ENCODE data around the gene CAMKK2. TPM values are rescaled to one million over a fixed set of nuclear protein-coding genes. Genes with fewer than 3 reads are reported as not detected.

The CAMKK2 gene
- total RNA-seq, 1 donor from 2014 or later, result 36.9 TPM

GRCh38 chr12:121279507-121279915 lies 17.0 kb downstream of the CAMKK2 start:
- Histone ChIP-seq H3K36me3 (peaks cover 1% of the 10 kb centered on the region in 2 donors), H3K27me3 (no peaks in the 10 kb centered on the region), H3K4me3 (no peak overlapping the region), H3K4me1 (peaks cover 0 to under 1% of the 10 kb centered on the region in 2 donors), H3K27ac (no peak overlapping the region), H3K9me3 (no peaks in the 10 kb centered on the region)
- intact Hi-C loops (cut with DNase I), result no loop called here
- DNase-seq (ENCODE audit: low spot score in 2 of 2), result no peak
- no peak for TF ChIP-seq CTCF (IDR thresholded peaks at IDR 0.05)

- no peaks in the 10 kb centered on the region for H3K9me3 ChIP-seq
- no peaks in the 10 kb centered on the region for H3K27me3 ChIP-seq
- H3K4me3 ChIP-seq, result no peak overlapping the region
- no peak for DNase-seq (ENCODE audit: low spot score in 2 of 2)
- no peak for TF ChIP-seq CTCF (IDR thresholded peaks at IDR 0.05)
- intact Hi-C loops (cut with DNase I), result no loop called here
- H3K27ac ChIP-seq, result no peak overlapping the region
- peaks cover 6% of the 10 kb centered on the region in 2 donors for H3K36me3 ChIP-seq
- H3K4me1 ChIP-seq, result no peaks in the 10 kb centered on the region
Measured at GRCh38 chr12:121279071-121279375, 17.5 kb downstream of the CAMKK2 start.

- TF ChIP-seq CTCF (IDR thresholded peaks at IDR 0.05), result no peak
- peaks cover 12% of the 10 kb centered on the region in 2 donors for H3K36me3 ChIP-seq
- H3K4me1 ChIP-seq, result no peaks in the 10 kb centered on the region
- no peaks in the 10 kb centered on the region for H3K9me3 ChIP-seq
- H3K4me3 ChIP-seq, result no peak overlapping the region
- no peaks in the 10 kb centered on the region for H3K27me3 ChIP-seq
- intact Hi-C loops (cut with DNase I), result no loop called here
- DNase-seq (ENCODE audit: low spot score in 2 of 2), result no peak
- H3K27ac ChIP-seq, result no peak overlapping the region
Measured at GRCh38 chr12:121278169-121279070, 18.1 kb downstream of the CAMKK2 start.

GRCh38 chr12:121277374-121277759 lies 19.1 kb downstream of the CAMKK2 start:
- H3K9me3 ChIP-seq, result no peaks in the 10 kb centered on the region
- intact Hi-C loops (cut with DNase I), result no loop called here
- TF ChIP-seq CTCF (IDR thresholded peaks at IDR 0.05), result no peak
- no peak for DNase-seq (ENCODE audit: low spot score in 2 of 2)
- peaks cover 19 to 20% of the 10 kb centered on the region in 2 donors for H3K36me3 ChIP-seq
- no peak overlapping the region for H3K4me3 ChIP-seq
- H3K27ac ChIP-seq, result no peak overlapping the region
- H3K4me1 ChIP-seq, result no peaks in the 10 kb centered on the region
- no peaks in the 10 kb centered on the region for H3K27me3 ChIP-seq

GRCh38 chr12:121274036-121274763 lies 22.3 kb downstream of the CAMKK2 start:
- no peak for TF ChIP-seq CTCF (IDR thresholded peaks at IDR 0.05)
- Histone ChIP-seq H3K4me1 (no peaks in the 10 kb centered on the region), H3K27me3 (no peaks in the 10 kb centered on the region), H3K27ac (no peak overlapping the region), H3K9me3 (no peaks in the 10 kb centered on the region), H3K4me3 (no peak overlapping the region), H3K36me3 (peaks cover 34 to 39% of the 10 kb centered on the region in 2 donors)
- intact Hi-C loops (cut with DNase I), result no loop called here
- DNase-seq (ENCODE audit: low spot score in 2 of 2), result no peak
